Mesendoderm (in vitro differentiated cells): ENCODE data around the gene KIF4B.
A peak's percentile ranks its signal among the peaks of the same experiment; 100 is the strongest.

Experiments
- DNase-seq: peaks from one replicate; pipeline ENCODE4 v3.0.0; 2013
- H2AK5ac ChIP-seq: 2 replicates; pipeline ENCODE4 v1.6.1; 2013; ENCODE audit warnings: low read length, inconsistent platforms
- H2BK120ac ChIP-seq: 2 replicates; pipeline ENCODE4 v1.6.1; 2013; ENCODE audit warnings: low read depth, mild to moderate bottlenecking, low read length, moderate library complexity, mixed read lengths
- H2BK15ac ChIP-seq: replicated peaks from 2 replicates; pipeline ENCODE4 v1.6.1; 2013; ENCODE audit warnings: low read depth, mild to moderate bottlenecking, moderate library complexity
- H2BK5ac ChIP-seq: 2 replicates; pipeline ENCODE4 v1.6.1; 2013; ENCODE audit warnings: low read length, inconsistent platforms
- H3K18ac ChIP-seq: 2 replicates; pipeline ENCODE4 v1.6.1; 2013; ENCODE audit warnings: mild to moderate bottlenecking, low read length, mixed read lengths
- H3K23ac ChIP-seq: one replicate; pipeline ENCODE4 v1.6.1; 2013; ENCODE audit warnings: low read length
- H3K27ac ChIP-seq: 2 replicates; pipeline ENCODE4 v1.5.1; 2013; ENCODE audit warnings: low read depth, mild to moderate bottlenecking, inconsistent platforms, low read length, moderate library complexity
- H3K27me3 ChIP-seq: 2 replicates; pipeline ENCODE4 v1.6.1; 2013; ENCODE audit warnings: low read length, control low read depth, mild to moderate bottlenecking, inconsistent platforms; ENCODE audit not compliant: insufficient read depth, poor library complexity
- H3K36me3 ChIP-seq: 2 replicates; pipeline ENCODE4 v1.6.1; 2013; ENCODE audit warnings: low read length, inconsistent platforms; ENCODE audit not compliant: control insufficient read depth, insufficient read depth
- H3K4ac ChIP-seq: one replicate; pipeline ENCODE4 v1.6.1; 2013; ENCODE audit warnings: low read depth, mild to moderate bottlenecking, low read length, moderate library complexity
- H3K4me1 ChIP-seq: 2 replicates; pipeline ENCODE4 v1.6.1; 2013; ENCODE audit warnings: low read depth, low read length, inconsistent platforms; ENCODE audit not compliant: control insufficient read depth
- H3K4me2 ChIP-seq: 2 replicates; pipeline ENCODE4 v1.6.1; 2013; ENCODE audit warnings: low read length
- H3K4me3 ChIP-seq: 2 replicates; pipeline ENCODE4 v1.5.1; 2013; ENCODE audit warnings: mild to moderate bottlenecking, low read length
- H3K56ac ChIP-seq: one replicate; pipeline ENCODE4 v1.6.1; 2013; ENCODE audit warnings: low read length
- H3K79me1 ChIP-seq: 2 replicates; pipeline ENCODE4 v1.6.1; 2013; ENCODE audit warnings: low read length, inconsistent platforms
- H3K79me2 ChIP-seq: 2 replicates; pipeline ENCODE4 v1.6.1; 2013; ENCODE audit warnings: mild to moderate bottlenecking, low read length; ENCODE audit not compliant: control insufficient read depth, insufficient read depth
- H3K9ac ChIP-seq: 2 replicates; pipeline ENCODE4 v1.6.1; 2013; ENCODE audit warnings: low read length, inconsistent platforms
- H4K5ac ChIP-seq: one replicate; pipeline ENCODE4 v1.6.1; 2013; ENCODE audit warnings: low read length
- H4K8ac ChIP-seq: one replicate; pipeline ENCODE4 v1.6.1; 2013; ENCODE audit warnings: low read depth, mild to moderate bottlenecking, control low read depth, low read length, moderate library complexity
- WGBS: extraction: QIAGEN DNeasy Blood & Tissue Kit; methylation state at CpG from one replicate; pipeline ENCODE4 v1.1.7; 2013; ENCODE audit warnings: low lambda C conversion rate, missing lambda C conversion rate; ENCODE audit not compliant: insufficient coverage; ENCODE audit errors: extremely low coverage; 5-methylcytosine and 5-hydroxymethylcytosine counted together

The KIF4B gene

DNA sequence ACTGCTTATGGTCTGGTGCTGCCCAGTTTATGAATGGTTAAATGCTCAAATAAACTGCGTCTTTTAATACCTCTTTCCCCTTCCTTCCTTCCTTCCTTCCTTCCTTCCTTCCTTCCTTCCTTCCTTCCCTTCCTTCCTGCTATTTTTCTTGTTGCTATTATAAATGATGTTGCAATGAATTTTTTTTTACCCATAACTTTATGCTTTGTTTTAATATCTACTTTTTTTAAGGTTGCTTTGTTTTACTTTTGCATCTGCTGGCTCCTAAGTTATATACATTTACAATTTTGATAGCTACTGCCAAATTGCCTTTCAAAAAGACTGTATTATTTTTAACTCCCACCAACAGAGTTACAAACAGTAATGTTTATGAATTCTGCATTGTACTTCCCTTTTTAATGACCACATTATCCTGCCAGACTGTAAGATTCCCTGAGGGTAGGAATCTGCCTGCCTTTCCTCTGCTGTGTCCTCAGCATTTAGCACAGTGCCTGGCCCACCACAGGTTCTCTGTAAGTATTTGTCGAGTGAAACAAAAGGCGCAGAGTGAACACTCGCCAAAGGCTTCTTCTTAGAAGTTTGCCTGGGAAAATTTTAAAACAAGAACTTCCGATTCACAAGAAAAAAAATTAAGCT, 36.9 kb downstream of the KIF4B start:
- Histone ChIP-seq H2BK15ac (no peak overlapping the region), H3K27me3 (no peaks in the 10 kb centered on the region), H4K8ac (no peak overlapping the region), H3K79me2 (no peaks in the 10 kb centered on the region), H3K27ac (no peak overlapping the region), H3K36me3 (no peaks in the 10 kb centered on the region), H3K56ac (peak overlapping the region; percentile 71), H2AK5ac (no peak overlapping the region), H3K4me2 (no peak overlapping the region), H3K23ac (no peak overlapping the region), H3K4ac (no peak overlapping the region), H3K4me1 (peaks cover 18% of the 10 kb centered on the region), H2BK5ac (no peak overlapping the region), H2BK120ac (no peak overlapping the region), H3K9ac (no peak overlapping the region), H3K4me3 (no peak overlapping the region), H3K79me1 (no peaks in the 10 kb centered on the region), H4K5ac (no peak overlapping the region), H3K18ac (peak overlapping the region; percentile 52)
- peak; percentile 57 for DNase-seq
- WGBS = no CpG with 5 or more reads among the region's 5 CpGs

DNA sequence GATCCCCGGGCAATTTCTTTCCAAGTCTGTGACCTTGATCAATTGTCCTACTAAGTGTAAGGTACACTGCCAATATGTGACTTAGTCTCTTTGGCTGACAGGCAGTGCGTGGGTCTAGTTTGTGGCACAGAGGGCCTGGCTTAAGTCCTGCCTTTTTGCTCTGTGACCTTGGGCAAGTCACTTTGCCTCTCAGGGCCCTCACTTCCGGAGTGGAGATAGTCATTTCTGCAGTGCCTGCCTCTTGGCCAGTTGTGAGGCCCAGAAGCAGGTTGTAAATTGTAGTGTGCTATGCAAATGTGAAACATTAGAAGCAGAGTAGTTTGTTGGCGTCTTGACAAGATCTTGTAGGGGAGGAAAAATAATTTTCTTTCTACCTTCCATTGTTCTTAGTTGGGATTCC, 39.0 kb downstream of the KIF4B start:
- H3K18ac ChIP-seq = no peak overlapping the region
- no peak overlapping the region for H2AK5ac ChIP-seq
- H3K56ac ChIP-seq = no peak overlapping the region

DNA sequence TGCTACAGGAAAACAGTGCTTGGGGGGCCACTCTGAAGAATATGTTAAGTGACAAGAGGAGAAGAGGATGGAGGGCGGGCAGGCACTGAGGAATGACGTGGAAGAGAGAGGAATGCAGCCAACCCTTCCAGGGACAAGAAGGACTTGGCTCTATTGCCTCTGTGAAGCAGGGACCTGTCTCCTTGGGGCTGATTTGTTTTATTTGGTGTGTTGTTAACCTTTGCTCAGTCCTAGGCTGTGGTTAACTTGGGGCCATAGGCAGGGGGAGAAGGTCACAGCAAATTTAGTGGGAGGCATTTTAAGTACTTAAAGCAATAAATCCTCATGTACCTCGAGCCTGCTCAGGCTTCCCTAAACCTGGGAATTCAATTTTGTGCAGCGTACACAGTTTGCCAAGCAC, 39.9 kb downstream of the KIF4B start:
- no peak overlapping the region for H3K27ac ChIP-seq
- WGBS = no CpG with 5 or more reads among the region's 4 CpGs
- no peak overlapping the region for H3K23ac ChIP-seq
- H3K79me2 ChIP-seq = no peaks in the 10 kb centered on the region
- H4K8ac ChIP-seq = no peak overlapping the region
- H2BK15ac ChIP-seq = no peak overlapping the region
- peaks cover 6% of the 10 kb centered on the region for H3K4me1 ChIP-seq
- no peak overlapping the region for H4K5ac ChIP-seq
- no peak overlapping the region for H3K56ac ChIP-seq
- H3K4me3 ChIP-seq = no peak overlapping the region
- no peak overlapping the region for H2BK5ac ChIP-seq
- no peaks in the 10 kb centered on the region for H3K36me3 ChIP-seq
- H3K79me1 ChIP-seq = no peaks in the 10 kb centered on the region
- no peak overlapping the region for H3K4ac ChIP-seq
- no peak overlapping the region for H3K9ac ChIP-seq
- peak; percentile 59 for DNase-seq
- H3K4me2 ChIP-seq = no peak overlapping the region
- H3K18ac ChIP-seq = peak overlapping the region; percentile 88
- no peaks in the 10 kb centered on the region for H3K27me3 ChIP-seq
- no peak overlapping the region for H2BK120ac ChIP-seq
- H2AK5ac ChIP-seq = no peak overlapping the region

More for the DNA sequence above, 39.0 kb downstream of the KIF4B start:
- no peak overlapping the region for H3K27ac ChIP-seq
- WGBS = no CpG with 5 or more reads among the region's 4 CpGs
- H3K79me2 ChIP-seq = no peaks in the 10 kb centered on the region
- no peak overlapping the region for H3K4ac ChIP-seq
- no peaks in the 10 kb centered on the region for H3K27me3 ChIP-seq
- no peak overlapping the region for H3K4me2 ChIP-seq
- no peak overlapping the region for H4K8ac ChIP-seq
- no peaks in the 10 kb centered on the region for H3K36me3 ChIP-seq
- no peak for DNase-seq
- no peak overlapping the region for H2BK120ac ChIP-seq
- no peak overlapping the region for H2BK5ac ChIP-seq
- no peak overlapping the region for H2BK15ac ChIP-seq
- no peaks in the 10 kb centered on the region for H3K79me1 ChIP-seq
- no peak overlapping the region for H3K9ac ChIP-seq
- H3K23ac ChIP-seq = no peak overlapping the region
- no peak overlapping the region for H4K5ac ChIP-seq
- H3K4me1 ChIP-seq = peaks cover 6% of the 10 kb centered on the region
- H3K4me3 ChIP-seq = no peak overlapping the region

DNA sequence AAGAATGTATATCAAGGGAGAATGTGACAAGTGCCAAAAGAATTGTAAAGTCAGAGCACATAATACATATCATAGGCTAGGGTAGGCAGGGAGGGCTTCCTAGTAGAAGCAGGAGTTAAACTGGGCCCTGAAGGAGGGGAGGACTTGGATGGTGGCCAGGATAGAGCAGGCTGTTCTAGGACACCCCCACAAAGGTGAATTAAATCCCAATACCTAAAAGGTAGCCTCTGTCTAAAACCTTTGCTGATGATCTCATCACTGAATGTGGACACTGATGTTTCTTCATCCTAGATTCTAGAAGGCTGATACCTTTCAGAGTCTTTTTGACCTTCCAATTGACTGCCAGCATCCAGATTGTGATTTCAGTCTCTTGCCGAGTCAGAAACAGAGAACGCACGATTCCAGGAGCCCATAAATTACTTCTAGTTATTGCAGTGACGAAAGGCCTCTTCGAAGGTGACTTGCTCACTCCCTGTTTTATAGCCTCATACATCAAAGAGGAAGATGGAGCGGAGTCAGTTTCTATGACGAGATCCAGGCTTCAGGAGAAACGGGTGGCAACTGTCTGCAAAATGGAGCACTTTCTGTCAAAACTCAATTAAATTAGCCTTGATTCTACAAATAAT, 43.2 kb downstream of the KIF4B start:
- DNase-seq = no peak
- Histone ChIP-seq H4K5ac (no peak overlapping the region), H3K4ac (no peak overlapping the region), H2BK5ac (no peak overlapping the region), H2AK5ac (no peak overlapping the region), H3K23ac (no peak overlapping the region), H2BK120ac (no peak overlapping the region), H3K56ac (no peak overlapping the region), H3K4me1 (peaks cover 2% of the 10 kb centered on the region), H3K79me1 (no peaks in the 10 kb centered on the region), H3K36me3 (no peaks in the 10 kb centered on the region), H3K4me3 (no peak overlapping the region), H3K27me3 (no peaks in the 10 kb centered on the region), H3K79me2 (no peaks in the 10 kb centered on the region), H3K4me2 (no peak overlapping the region), H3K9ac (no peak overlapping the region), H3K18ac (no peak overlapping the region), H3K27ac (no peak overlapping the region), H4K8ac (no peak overlapping the region), H2BK15ac (no peak overlapping the region)
- no CpG with 5 or more reads among the region's 8 CpGs for WGBS

DNA sequence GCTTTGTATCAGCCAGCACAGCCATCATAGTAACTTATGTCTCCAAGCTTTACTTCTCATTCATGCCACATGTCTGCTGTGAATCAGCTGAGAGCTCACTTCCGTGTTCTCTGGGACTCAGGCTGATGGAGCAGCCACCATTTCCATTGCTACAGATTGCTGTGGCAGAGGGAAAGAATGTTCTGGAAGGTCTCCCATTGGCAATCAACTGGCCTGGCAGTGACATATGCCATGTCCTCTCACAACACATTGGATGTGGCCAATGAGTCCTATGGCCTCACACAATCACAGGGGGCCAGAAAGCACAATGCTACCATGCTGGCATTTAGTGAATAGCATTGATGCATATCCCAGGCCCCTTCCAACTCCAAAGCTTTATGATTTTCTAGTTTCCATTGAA, 44.1 kb downstream of the KIF4B start:
- Histone ChIP-seq H3K79me1 (no peaks in the 10 kb centered on the region), H3K36me3 (no peaks in the 10 kb centered on the region), H3K4me3 (no peak overlapping the region), H3K18ac (no peak overlapping the region), H4K8ac (no peak overlapping the region), H2BK15ac (no peak overlapping the region), H3K56ac (no peak overlapping the region), H3K79me2 (no peaks in the 10 kb centered on the region), H3K27me3 (no peaks in the 10 kb centered on the region), H2BK120ac (no peak overlapping the region), H2AK5ac (no peak overlapping the region), H3K27ac (no peak overlapping the region), H4K5ac (no peak overlapping the region), H2BK5ac (no peak overlapping the region), H3K4me1 (peaks cover 2% of the 10 kb centered on the region), H3K23ac (no peak overlapping the region), H3K4me2 (no peak overlapping the region), H3K9ac (no peak overlapping the region), H3K4ac (no peak overlapping the region)
- WGBS = no CpG with 5 or more reads among the region's 1 CpG
- DNase-seq = no peak

DNA sequence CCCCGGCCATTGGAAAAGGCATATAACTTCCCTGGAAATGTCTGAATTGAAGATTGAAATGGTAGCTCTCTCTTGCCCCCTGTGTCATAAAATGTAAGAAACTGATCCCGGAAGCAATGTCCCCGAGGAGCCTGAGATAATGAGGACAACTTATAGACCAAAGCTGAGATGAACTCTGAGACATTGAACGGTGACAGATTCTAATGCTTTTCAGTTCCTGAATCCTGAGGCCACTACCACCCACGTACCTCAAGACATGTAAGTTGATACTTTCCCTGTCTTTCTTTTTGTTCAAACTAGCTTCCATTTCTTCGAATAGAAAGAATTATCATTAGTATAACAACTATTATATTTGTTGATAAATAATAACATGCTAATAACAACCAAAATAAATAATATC, 51.0 kb downstream of the KIF4B start:
- H3K18ac ChIP-seq = no peak overlapping the region
- H2AK5ac ChIP-seq = no peak overlapping the region
- DNase-seq = no peak
- no peak overlapping the region for H4K5ac ChIP-seq
- H2BK15ac ChIP-seq = no peak overlapping the region
- H3K79me2 ChIP-seq = no peaks in the 10 kb centered on the region
- H2BK120ac ChIP-seq = no peak overlapping the region
- H3K4me3 ChIP-seq = no peak overlapping the region
- H3K23ac ChIP-seq = no peak overlapping the region
- H3K79me1 ChIP-seq = no peaks in the 10 kb centered on the region
- no peak overlapping the region for H3K56ac ChIP-seq
- H3K27me3 ChIP-seq = no peaks in the 10 kb centered on the region
- no peaks in the 10 kb centered on the region for H3K4me1 ChIP-seq
- H3K4me2 ChIP-seq = no peak overlapping the region
- no peak overlapping the region for H3K4ac ChIP-seq
- no peak overlapping the region for H3K9ac ChIP-seq
- whole genome bisulfite sequencing = no CpG with 5 or more reads among the region's 6 CpGs
- H4K8ac ChIP-seq = no peak overlapping the region
- no peaks in the 10 kb centered on the region for H3K36me3 ChIP-seq
- no peak overlapping the region for H3K27ac ChIP-seq
- no peak overlapping the region for H2BK5ac ChIP-seq
